CD14-positive monocyte (primary cell): ENCODE data around the gene BNIP2. TPM values are rescaled to one million over a fixed set of nuclear protein-coding genes. Genes with fewer than 3 reads are reported as not detected.

Experiments used
- DNase-seq, 3 donors: peaks; one replicate each; pipeline ENCODE4 v3.0.0-alpha.2; 2011 to 2022
- H2AFZ ChIP-seq: 2 replicates; pipeline ENCODE4 v1.6.0; 2012; ENCODE audit warnings: mild to moderate bottlenecking, low read depth, low read length, inconsistent platforms; ENCODE audit not compliant: insufficient read depth, poor library complexity, severe bottlenecking
- H3K27ac ChIP-seq, 2 donors: 1 replicate in 1 of 2; 2 replicates in 1 of 2; pipeline ENCODE4 v1.5.1; 2012 to 2013; ENCODE audit warnings: low read length in 2 of 2, control low read depth in 1 of 2, inconsistent platforms in 1 of 2, low read depth in 1 of 2, mild to moderate bottlenecking in 1 of 2
- H3K27me3 ChIP-seq, 2 donors: one replicate each; pipeline versions ENCODE4 v1.6.0 to v1.6.1; 2011 to 2013; ENCODE audit warnings: low read length in 2 of 2; ENCODE audit not compliant: control insufficient read depth in 2 of 2, insufficient read depth in 2 of 2
- H3K36me3 ChIP-seq, 2 donors: replicated peaks in 1 of 2; 1 replicate in 1 of 2; 2 replicates in 1 of 2; pipeline versions ENCODE4 v1.5.1 to v1.6.1; 2012 to 2013; ENCODE audit warnings: low read length in 2 of 2, control low read depth in 1 of 2, inconsistent platforms in 1 of 2, mild to moderate bottlenecking in 1 of 2; ENCODE audit not compliant: insufficient read depth in 2 of 2, control insufficient read depth in 1 of 2
- H3K4me1 ChIP-seq, 2 donors: 1 replicate in 1 of 2; 2 replicates in 1 of 2; pipeline versions ENCODE4 v1.5.1 to v1.6.1; 2012 to 2013; ENCODE audit warnings: low read length in 2 of 2, control low read depth in 1 of 2, inconsistent platforms in 1 of 2, mild to moderate bottlenecking in 1 of 2, moderate library complexity in 1 of 2; ENCODE audit not compliant: insufficient read depth in 2 of 2, control insufficient read depth in 1 of 2
- H3K4me2 ChIP-seq: replicated peaks from 2 replicates; pipeline ENCODE3; 2012; ENCODE audit warnings: low read length, moderate library complexity, mild to moderate bottlenecking; ENCODE audit not compliant: poor library complexity, severe bottlenecking; ENCODE audit errors: extremely low read depth
- H3K4me3 ChIP-seq, 3 experiments: fragments of 200-600 bp in 1 of 3; sonication (generic) in 1 of 3; replicated peaks in 1 of 3; 1 replicate in 2 of 3; 2 replicates in 1 of 3; pipeline ENCODE4 v1.5.1; 2011 to 2013; ENCODE audit warnings: low read length in 3 of 3, mild to moderate bottlenecking in 3 of 3, control low read depth in 2 of 3, low read depth in 2 of 3, inconsistent platforms in 1 of 3, moderate library complexity in 1 of 3
- H3K79me2 ChIP-seq: 2 replicates; pipeline ENCODE4 v1.6.0; 2012; ENCODE audit warnings: mild to moderate bottlenecking, control low read depth, inconsistent platforms, low read length, moderate library complexity; ENCODE audit not compliant: insufficient read depth
- H3K9ac ChIP-seq: 2 replicates; pipeline ENCODE4 v1.6.0; 2017; ENCODE audit warnings: low read length, mild to moderate bottlenecking; ENCODE audit not compliant: insufficient read depth, poor library complexity, severe bottlenecking
- H3K9me3 ChIP-seq, 2 donors: replicated peaks in 1 of 2; 1 replicate in 1 of 2; 2 replicates in 1 of 2; pipeline versions ENCODE4 v1.5.1 to v1.6.1; 2012 to 2013; ENCODE audit warnings: low read length in 2 of 2, control low read depth in 1 of 2; ENCODE audit not compliant: control insufficient read depth in 1 of 2, insufficient read depth in 1 of 2
- H4K20me1 ChIP-seq: 2 replicates; pipeline ENCODE4 v1.6.0; 2012; ENCODE audit warnings: mild to moderate bottlenecking, low read length, control low read depth, moderate library complexity; ENCODE audit not compliant: insufficient read depth
- H3K27ac Mint-ChIP-seq, 7 donors: one replicate each; pipeline ENCODE4 v1.8.0; 2020; ENCODE audit warnings: mild to moderate bottlenecking in 7 of 7, mixed read lengths in 7 of 7, moderate library complexity in 6 of 7, inconsistent platforms in 2 of 7
- H3K27me3 Mint-ChIP-seq, 3 donors: one replicate each; pipeline ENCODE4 v1.8.0; 2021 to 2022; ENCODE audit warnings: low read depth in 3 of 3, mild to moderate bottlenecking in 3 of 3, mixed read lengths in 3 of 3, moderate library complexity in 3 of 3, inconsistent platforms in 1 of 3
- H3K36me3 Mint-ChIP-seq, 2 donors: one replicate each; pipeline ENCODE4 v1.8.0; 2020; ENCODE audit warnings: mixed read lengths in 2 of 2, inconsistent platforms in 1 of 2, mild to moderate bottlenecking in 1 of 2
- H3K4me1 Mint-ChIP-seq: one replicate; pipeline ENCODE4 v1.8.0; 2020; ENCODE audit warnings: mild to moderate bottlenecking, mixed read lengths
- H3K4me3 Mint-ChIP-seq, 2 donors: one replicate each; pipeline ENCODE4 v1.8.0; 2020; ENCODE audit warnings: mild to moderate bottlenecking in 2 of 2, mixed read lengths in 2 of 2, moderate library complexity in 1 of 2
- H3K9me3 Mint-ChIP-seq, 7 donors: one replicate each; pipeline ENCODE4 v1.8.0; 2020 to 2022; ENCODE audit warnings: mixed read lengths in 7 of 7, mild to moderate bottlenecking in 6 of 7, moderate library complexity in 6 of 7, inconsistent platforms in 2 of 7
- WGBS: methylation state at CpG from one replicate; pipeline ENCODE4 v1.1.5; 2013; ENCODE audit warnings: missing lambda C conversion rate; ENCODE audit not compliant: insufficient coverage; 5-methylcytosine and 5-hydroxymethylcytosine counted together
- intact Hi-C, 2 donors: fragments of 100-400 bp; cut with micrococcal nuclease; formaldehyde crosslinking; loops; one replicate each; pipeline versions ENCODE4 v1.15.0 to v1.15.1; 2023
- polyA plus RNA-seq, 3 donors: library from polyadenylated mRNA; depleted of rRNA in 1 of 3; unstranded in 2 of 3; stranded (reverse) in 1 of 3; fragments of 300-500 nt in 2 of 3; fragments of >200 nt in 1 of 3; fragmentation: Illumina TruSeq in 2 of 3; gene quantifications; 1 replicate in 2 of 3; 2 replicates in 1 of 3; pipeline ENCODE4 v1.2.3, GENCODE V29; 2012 to 2021
- TF ChIP-seq, protein P1 (sequence below): fragments of 200-600 bp; IDR thresholded peaks from one replicate; pipeline ENCODE4 v1.8.0; 2022; ENCODE audit warnings: antibody characterized with exemption, mild to moderate bottlenecking

The BNIP2 gene
- polyA plus RNA-seq, 3 donors, result 83.4 to 189 (median 136) TPM

DNA sequence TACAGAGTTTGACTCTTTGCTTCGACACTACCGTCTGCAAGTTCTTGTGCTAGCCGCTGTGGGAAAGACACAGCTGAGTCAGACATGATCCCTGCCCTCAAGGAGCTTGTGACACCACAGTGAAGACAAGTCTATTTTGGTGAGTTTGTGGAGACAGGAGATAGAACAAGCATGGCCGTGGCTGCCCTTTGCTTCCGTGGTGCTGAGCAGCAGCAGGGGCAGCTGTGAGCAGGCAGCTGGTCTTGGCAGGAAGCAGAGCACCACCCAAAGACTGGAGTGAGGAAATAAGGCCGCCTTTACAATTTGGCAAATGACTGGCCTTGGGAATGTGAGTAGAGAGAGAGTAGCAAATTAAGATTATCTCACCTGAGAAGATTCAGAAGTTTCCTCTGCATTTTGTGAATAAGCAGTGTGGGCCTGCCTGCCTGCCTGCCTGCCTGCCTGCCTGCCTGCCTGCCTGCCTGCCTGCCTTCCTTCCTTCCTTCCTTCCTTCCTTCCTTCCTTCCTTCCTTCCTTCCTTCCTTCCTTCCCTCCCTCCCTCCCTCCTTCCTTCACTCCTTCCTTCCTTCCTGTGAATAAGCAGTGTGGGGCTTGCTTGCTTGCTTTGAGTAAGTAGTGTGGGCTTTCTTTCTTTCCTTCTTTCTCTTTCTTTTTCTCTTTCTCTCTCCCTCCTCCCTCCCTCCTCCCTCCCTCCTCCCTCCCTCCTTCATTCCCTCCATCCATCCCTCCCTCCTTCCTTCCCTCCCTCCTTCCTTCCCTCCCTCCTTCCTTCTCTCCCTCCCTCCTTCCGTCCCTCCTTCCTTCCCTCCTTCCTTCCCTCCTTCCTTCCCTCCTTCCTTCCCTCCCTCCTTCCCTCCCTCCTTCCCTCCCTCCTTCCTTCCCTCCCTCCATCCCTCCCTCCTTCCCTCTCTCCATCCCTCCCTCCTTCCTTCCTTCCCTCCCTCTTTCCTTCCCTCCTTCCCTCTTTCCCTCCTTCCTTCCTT, 79.1 kb downstream of the BNIP2 start:
- no peak overlapping the region for H3K9ac ChIP-seq
- Mint-ChIP-seq H3K27me3 (peaks cover 4 to 19% (median 11%) of the 10 kb centered on the region in 3 donors), H3K36me3 (peaks cover 0 to 2% of the 10 kb centered on the region in 2 donors), H3K4me1 (peaks cover 10% of the 10 kb centered on the region), H3K27ac (peak overlapping the region in 1 of 7 donors; percentile 18), H3K4me3 (no peak overlapping the region), H3K9me3 (peaks cover 3 to 6% (median 5%) of the 10 kb centered on the region in 7 donors)
- no peaks in the 10 kb centered on the region for H3K9me3 ChIP-seq
- no peaks in the 10 kb centered on the region for H3K27me3 ChIP-seq
- intact Hi-C loops, result no loop called here
- TF ChIP-seq, protein P1, sequence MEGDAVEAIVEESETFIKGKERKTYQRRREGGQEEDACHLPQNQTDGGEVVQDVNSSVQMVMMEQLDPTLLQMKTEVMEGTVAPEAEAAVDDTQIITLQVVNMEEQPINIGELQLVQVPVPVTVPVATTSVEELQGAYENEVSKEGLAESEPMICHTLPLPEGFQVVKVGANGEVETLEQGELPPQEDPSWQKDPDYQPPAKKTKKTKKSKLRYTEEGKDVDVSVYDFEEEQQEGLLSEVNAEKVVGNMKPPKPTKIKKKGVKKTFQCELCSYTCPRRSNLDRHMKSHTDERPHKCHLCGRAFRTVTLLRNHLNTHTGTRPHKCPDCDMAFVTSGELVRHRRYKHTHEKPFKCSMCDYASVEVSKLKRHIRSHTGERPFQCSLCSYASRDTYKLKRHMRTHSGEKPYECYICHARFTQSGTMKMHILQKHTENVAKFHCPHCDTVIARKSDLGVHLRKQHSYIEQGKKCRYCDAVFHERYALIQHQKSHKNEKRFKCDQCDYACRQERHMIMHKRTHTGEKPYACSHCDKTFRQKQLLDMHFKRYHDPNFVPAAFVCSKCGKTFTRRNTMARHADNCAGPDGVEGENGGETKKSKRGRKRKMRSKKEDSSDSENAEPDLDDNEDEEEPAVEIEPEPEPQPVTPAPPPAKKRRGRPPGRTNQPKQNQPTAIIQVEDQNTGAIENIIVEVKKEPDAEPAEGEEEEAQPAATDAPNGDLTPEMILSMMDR, result no peak
- H2AFZ ChIP-seq, result no peak overlapping the region
- H3K4me3 ChIP-seq, result no peak overlapping the region
- no peak for DNase-seq
- H3K79me2 ChIP-seq, result no peaks in the 10 kb centered on the region
- no peak overlapping the region for H3K4me2 ChIP-seq
- no peaks in the 10 kb centered on the region for H3K36me3 ChIP-seq
- WGBS, result 90% methylated on average over 6 of the region's 7 CpGs
- no peak overlapping the region for H3K27ac ChIP-seq
- H4K20me1 ChIP-seq, result no peaks in the 10 kb centered on the region
- peaks cover 2 to 4% of the 10 kb centered on the region in 2 donors for H3K4me1 ChIP-seq

Other genes with a start within 250 kb of the BNIP2 start
- not detected for gene GCNT3, start 77.5 kb downstream of the BNIP2 start, polyA plus RNA-seq
- gene GTF2A2, start 31.8 kb downstream of the BNIP2 start, polyA plus RNA-seq, result 100 to 1,000 TPM; 126 to 166 (median 133) TPM